WTC11 (cell line): Measurements from ENCODE around the gene CTXND2. TPM values are rescaled to one million over a fixed set of nuclear protein-coding genes. Genes with fewer than 3 reads are reported as not detected.
A peak's percentile ranks its signal among the peaks of the same experiment; 100 is the strongest.

ENCODE experiments used
- ATAC-seq: fragments of 200-7000 bp; cut with Tn5 transposase; 2 replicates; pipeline ENCODE4 v1.10.0; 2021; ENCODE audit warnings: mild to moderate bottlenecking, moderate library complexity
- CTCF ChIA-PET: fragments of 300-600 bp; sonication (Branson Sonifier 250); formaldehyde crosslinking; loops from one replicate; lab custom pipeline; 2021; ENCODE audit warnings: antibody characterized with exemption; lab: Charles Lee
- POLR2A ChIA-PET: fragments of 350-600 bp; sonication (Branson Sonifier 250); formaldehyde crosslinking; loops from one replicate; lab custom pipeline; 2021; ENCODE audit warnings: antibody characterized with exemption; lab: Charles Lee
- DNase-seq: peaks from one replicate; pipeline ENCODE4 v3.0.0; 2021; ENCODE audit warnings: low spot score
- H3K27ac Mint-ChIP-seq: 2 replicates; pipeline ENCODE4 v1.8.0; 2021; ENCODE audit warnings: mixed read lengths
- H3K27me3 Mint-ChIP-seq: 2 replicates; pipeline ENCODE4 v1.8.0; 2021; ENCODE audit warnings: low read depth, mild to moderate bottlenecking, moderate library complexity, mixed read lengths
- H3K36me3 Mint-ChIP-seq: 2 replicates; pipeline ENCODE4 v1.8.0; 2021; ENCODE audit warnings: mixed read lengths
- H3K4me1 Mint-ChIP-seq: 2 replicates; pipeline ENCODE4 v1.8.0; 2022; ENCODE audit warnings: mixed read lengths
- H3K4me3 Mint-ChIP-seq: 2 replicates; pipeline ENCODE4 v1.8.0; 2021; ENCODE audit warnings: mild to moderate bottlenecking, moderate library complexity, mixed read lengths
- H3K9me3 Mint-ChIP-seq: 2 replicates; pipeline ENCODE4 v1.8.0; 2021; ENCODE audit warnings: mixed read lengths
- AFF4 ChIP-seq: sonication (generic); formaldehyde crosslinking; IDR thresholded peaks from 2 replicates; pipeline ENCODE4 v1.8.1; 2023; ENCODE audit warnings: mild to moderate bottlenecking, missing genetic modification reagents, borderline replicate concordance
- ATF1 ChIP-seq: sonication (generic); formaldehyde crosslinking; IDR thresholded peaks from 2 replicates; pipeline ENCODE4 v1.8.1; 2023; ENCODE audit warnings: mild to moderate bottlenecking, moderate library complexity, missing genetic modification reagents
- ELF4 ChIP-seq: sonication (generic); formaldehyde crosslinking; IDR thresholded peaks from 2 replicates; pipeline ENCODE4 v1.8.1; 2022; ENCODE audit warnings: low read depth, mild to moderate bottlenecking, moderate library complexity, missing genetic modification reagents
- EMX1 ChIP-seq: fragments of 250-450 bp; sonication (Bioruptor Pico); IDR thresholded peaks from 2 replicates; pipeline ENCODE4 v1.8.0; 2021; ENCODE audit warnings: mild to moderate bottlenecking
- ERG ChIP-seq: fragments of 250-450 bp; sonication (Bioruptor Pico); IDR thresholded peaks from 2 replicates; pipeline ENCODE4 v1.8.0; 2021; ENCODE audit warnings: mild to moderate bottlenecking
- FOXJ3 ChIP-seq: sonication (generic); formaldehyde crosslinking; IDR thresholded peaks from 2 replicates; pipeline ENCODE4 v1.9.0; 2021; ENCODE audit warnings: missing genetic modification reagents, mild to moderate bottlenecking, borderline replicate concordance
- GTF2I ChIP-seq: fragments of 250-450 bp; sonication (Bioruptor Pico); conservative IDR thresholded peaks from 2 replicates; pipeline ENCODE4 v1.4.0; 2021; ENCODE audit warnings: mild to moderate bottlenecking
- HMGXB4 ChIP-seq: sonication (generic); formaldehyde crosslinking; IDR thresholded peaks from 2 replicates; pipeline ENCODE4 v1.8.1; 2023; ENCODE audit warnings: mild to moderate bottlenecking, moderate library complexity, missing genetic modification reagents
- MYBL2 ChIP-seq: sonication (generic); formaldehyde crosslinking; IDR thresholded peaks from 2 replicates; pipeline ENCODE4 v1.8.1; 2023; ENCODE audit warnings: mild to moderate bottlenecking, moderate library complexity, missing genetic modification reagents
- PRDM15 ChIP-seq: sonication (generic); formaldehyde crosslinking; IDR thresholded peaks from 2 replicates; pipeline ENCODE4 v1.8.0; 2022; ENCODE audit warnings: missing genetic modification reagents
- SP1 ChIP-seq: sonication (generic); formaldehyde crosslinking; conservative IDR thresholded peaks from 2 replicates; pipeline ENCODE4 v1.8.1; 2022; ENCODE audit warnings: missing genetic modification reagents
- STAT6 ChIP-seq: sonication (generic); formaldehyde crosslinking; conservative IDR thresholded peaks from 2 replicates; pipeline ENCODE4 v1.8.1; 2023; ENCODE audit warnings: mild to moderate bottlenecking, low read depth, missing genetic modification reagents, moderate library complexity
- TEAD1 ChIP-seq: sonication (generic); formaldehyde crosslinking; IDR thresholded peaks from 2 replicates; pipeline ENCODE4 v1.8.0; 2022; ENCODE audit warnings: mild to moderate bottlenecking, missing genetic modification reagents
- TEAD4 ChIP-seq: sonication (generic); formaldehyde crosslinking; IDR thresholded peaks from 2 replicates; pipeline ENCODE4 v1.8.0; 2022; ENCODE audit warnings: mild to moderate bottlenecking, missing genetic modification reagents
- ZNF121 ChIP-seq: sonication (generic); formaldehyde crosslinking; IDR thresholded peaks from 2 replicates; pipeline ENCODE4 v1.8.0; 2023; ENCODE audit warnings: missing genetic modification reagents
- ZNF263 ChIP-seq: sonication (generic); formaldehyde crosslinking; IDR thresholded peaks from 2 replicates; pipeline ENCODE4 v1.8.1; 2022; ENCODE audit warnings: low read depth, mild to moderate bottlenecking, moderate library complexity, missing genetic modification reagents
- ZNF396 ChIP-seq: fragments of 250-450 bp; sonication (Bioruptor Pico); IDR thresholded peaks from 2 replicates; pipeline ENCODE4 v1.8.0; 2021; ENCODE audit warnings: mild to moderate bottlenecking, moderate library complexity, borderline replicate concordance
- ZNF423 ChIP-seq: fragments of 250-450 bp; sonication (Bioruptor Pico); IDR thresholded peaks from 2 replicates; pipeline ENCODE4 v2.1.2; 2022; ENCODE audit warnings: mild to moderate bottlenecking, moderate library complexity
- total RNA-seq: library from RNA; stranded (reverse); gene quantifications from 3 replicates; pipeline ENCODE4 v1.2.3, GENCODE V29; 2021

CTXND2 gene
- total RNA-seq, 1 experiment from 2014 or later = not detected

GRCh38 chr1:150909585-150910180 is 22.7 kb downstream of the CTXND2 start (continued):
- TF ChIP-seq AFF4 (CRISPR knock-in tag) = no peak
- TF ChIP-seq TEAD4 (CRISPR knock-in tag) = no peak
- no peak for TF ChIP-seq HMGXB4 (CRISPR knock-in tag)
- TF ChIP-seq SP1 (CRISPR knock-in tag) = no peak
- TF ChIP-seq, all 79 proteins: peak for 0

- Mint-ChIP-seq H3K9me3 (peaks cover 10% of the 10 kb centered on the region), H3K4me1 (peaks cover 14% of the 10 kb centered on the region), H3K36me3 (peaks cover 3% of the 10 kb centered on the region; the same call in 1 of the 2 replicates), H3K4me3 (no peak overlapping the region), H3K27me3 (no peaks in the 10 kb centered on the region), H3K27ac (peak overlapping the region; percentile 73)
- CTCF ChIA-PET = interaction anchor here (0.6 to 2.7 kb wide), 3 partner anchors 10 to 94 kb away, joined by 3 to 16 read pairs (median 3); partner anchors contain the start of gene MINDY1
- no peak for TF ChIP-seq PRDM15 (CRISPR knock-in tag)
- TF ChIP-seq STAT6 (CRISPR knock-in tag) = no peak
- TF ChIP-seq EMX1 = no peak
- TF ChIP-seq ZNF121 (CRISPR knock-in tag) = no peak
- TF ChIP-seq MYBL2 (CRISPR knock-in tag) = no peak
- TF ChIP-seq ELF4 (CRISPR knock-in tag) = no peak
- no peak for TF ChIP-seq FOXJ3 (CRISPR knock-in tag)
- TF ChIP-seq TEAD1 (CRISPR knock-in tag) = no peak
- TF ChIP-seq ATF1 = no peak
- TF ChIP-seq ERG = no peak
- no peak for TF ChIP-seq GTF2I (CRISPR knock-in tag)
- TF ChIP-seq ZNF423 (CRISPR knock-in tag) = no peak
- TF ChIP-seq ZNF263 = no peak
- no peak for TF ChIP-seq ZNF396 (CRISPR knock-in tag)
- peak; percentile 71 for ATAC-seq
- no peak for DNase-seq
- POLR2A ChIA-PET = no interaction called here
Observed at GRCh38 chr1:150912623-150913022, 25.7 kb downstream of the CTXND2 start.
